D721Med (cell line): ENCODE data around the gene TRIOBP.
"Not testable (repeated sequence)": the region's sequence is repeated elsewhere in the genome, so short reads cannot be mapped to it uniquely, and the experiment has no call there.

ENCODE experiments used
- DNase-seq: peaks from one replicate; pipeline ENCODE4 v3.0.0; 2011; ENCODE audit warnings: low spot score; ENCODE audit not compliant: insufficient read length
- FAIRE-seq: peaks from 2 replicates; lab custom pipeline; 2011; peaks lifted over from hg19 to GRCh38; lab: Jason Lieb, UNC
- CTCF ChIP-seq: IDR thresholded peaks from 2 replicates; pipeline ENCODE4 v1.5.1; 2012; ENCODE audit warnings: mild to moderate bottlenecking, control low read depth; ENCODE audit not compliant: insufficient read depth; ENCODE audit errors: missing control alignments

Gene TRIOBP

GRCh38 chr22:37686002-37686982, 10.6 kb upstream of the TRIOBP start, which contains the start of gene NOL12:
NOL12 (plus strand) TSS chr22:37686343; CDS start chr22:37686393, 50 bp downstream.
- no peak for TF ChIP-seq CTCF
- DNase-seq (peak; percentile 53), FAIRE-seq (no peak)

GRCh38 chr22:37690407-37690806, 6.4 kb upstream of the TRIOBP start:
- FAIRE-seq, result no peak
- no peak for TF ChIP-seq CTCF

GRCh38 chr22:37690901-37691504, 5.8 kb upstream of the TRIOBP start:
- DNase-seq (no peak), FAIRE-seq (no peak)
- no peak for TF ChIP-seq CTCF

More at GRCh38 chr22:37690407-37690806, 6.4 kb upstream of the TRIOBP start:
- no peak for DNase-seq

- FAIRE-seq (no peak), DNase-seq (no peak)
- no peak for TF ChIP-seq CTCF
These were observed 4.1 kb upstream of the TRIOBP start for GRCh38 chr22:37692627-37693285.

GRCh38 chr22:37694131-37694530, 2.7 kb upstream of the TRIOBP start:
- DNase-seq, FAIRE-seq: not testable (repeated sequence)

- not testable (repeated sequence) for FAIRE-seq, DNase-seq
These were observed 590 bp upstream of the TRIOBP start for GRCh38 chr22:37696260-37696656.

GRCh38 chr22:37697538-37697835, 639 bp downstream of the TRIOBP start:
- no peak for DNase-seq
- no peak for TF ChIP-seq CTCF
- FAIRE-seq, result no peak
